HEK293T (cell line): ENCODE data around the gene HENMT1.

ENCODE experiments used
- CTCF ChIA-PET: fragments of 350-600 bp; formaldehyde crosslinking; extraction: SDS; loops from one replicate; lab custom pipeline; 2021; ENCODE audit warnings: antibody characterized with exemption, inconsistent platforms; lab: Yijun Ruan, JAX
- POLR2A ChIA-PET: fragments of 350-600 bp; formaldehyde crosslinking; extraction: SDS; loops from one replicate; lab custom pipeline; 2020; ENCODE audit warnings: antibody characterized with exemption, inconsistent platforms; lab: Yijun Ruan, JAX
- DNase-seq: peaks from one replicate; pipeline ENCODE4 v3.0.0; 2012; ENCODE audit warnings: mixed read lengths; ENCODE audit errors: extremely low spot score
- ARNT ChIP-seq: fragments of 450-650 bp; IDR thresholded peaks from 2 replicates; pipeline ENCODE4 v1.6.1; 2017; ENCODE audit warnings: mild to moderate bottlenecking
- BHLHE40 ChIP-seq: fragments of 450-650 bp; IDR thresholded peaks from 2 replicates; pipeline ENCODE4 v1.6.1; 2016; ENCODE audit warnings: mild to moderate bottlenecking, moderate library complexity, borderline replicate concordance
- CTBP1 ChIP-seq: fragments of 450-650 bp; IDR thresholded peaks from 2 replicates; pipeline ENCODE4 v1.6.1; 2016; ENCODE audit warnings: borderline replicate concordance
- ELF4 ChIP-seq: fragments of 450-650 bp; IDR thresholded peaks from 2 replicates; pipeline ENCODE4 v1.6.1; 2017; ENCODE audit warnings: antibody characterized with exemption
- FOXA1 ChIP-seq: fragments of 450-650 bp; IDR thresholded peaks from 2 replicates; pipeline ENCODE4 v1.6.1; 2016; ENCODE audit warnings: mild to moderate bottlenecking
- FOXK2 ChIP-seq: fragments of 450-650 bp; IDR thresholded peaks from 2 replicates; pipeline ENCODE4 v1.6.1; 2016; ENCODE audit warnings: mild to moderate bottlenecking
- FOXM1 ChIP-seq: fragments of 450-650 bp; IDR thresholded peaks from 2 replicates; pipeline ENCODE4 v1.6.1; 2017; ENCODE audit warnings: mild to moderate bottlenecking, borderline replicate concordance
- HDGF ChIP-seq: fragments of 450-650 bp; IDR thresholded peaks from 2 replicates; pipeline ENCODE4 v1.6.1; 2017; ENCODE audit warnings: antibody characterized with exemption, borderline replicate concordance
- L3MBTL2 ChIP-seq: fragments of 450-650 bp; conservative IDR thresholded peaks from 2 replicates; pipeline ENCODE4 v1.6.1; 2016; ENCODE audit warnings: mild to moderate bottlenecking
- LEF1 ChIP-seq: fragments of 450-650 bp; IDR thresholded peaks from 2 replicates; pipeline ENCODE4 v1.6.1; 2017; ENCODE audit warnings: mild to moderate bottlenecking, borderline replicate concordance
- NFRKB ChIP-seq: fragments of 450-650 bp; IDR thresholded peaks from 2 replicates; pipeline ENCODE4 v1.6.1; 2016; ENCODE audit warnings: mild to moderate bottlenecking, moderate library complexity
- SP1 ChIP-seq: fragments of 450-650 bp; IDR thresholded peaks from 2 replicates; pipeline ENCODE4 v1.6.1; 2017
- SUZ12 ChIP-seq: fragments of 450-650 bp; IDR thresholded peaks from 2 replicates; pipeline ENCODE4 v1.6.1; 2016; ENCODE audit warnings: mild to moderate bottlenecking
- TARDBP ChIP-seq: fragments of 450-650 bp; IDR thresholded peaks from 2 replicates; pipeline ENCODE4 v1.6.1; 2016
- ZNF384 ChIP-seq: fragments of 450-650 bp; IDR thresholded peaks from 2 replicates; pipeline ENCODE4 v1.6.1; 2016
- TF ChIP-seq, protein P1 (sequence below): fragments of 450-650 bp; IDR thresholded peaks from 2 replicates; pipeline ENCODE4 v1.6.1; 2016

HENMT1 gene

DNA sequence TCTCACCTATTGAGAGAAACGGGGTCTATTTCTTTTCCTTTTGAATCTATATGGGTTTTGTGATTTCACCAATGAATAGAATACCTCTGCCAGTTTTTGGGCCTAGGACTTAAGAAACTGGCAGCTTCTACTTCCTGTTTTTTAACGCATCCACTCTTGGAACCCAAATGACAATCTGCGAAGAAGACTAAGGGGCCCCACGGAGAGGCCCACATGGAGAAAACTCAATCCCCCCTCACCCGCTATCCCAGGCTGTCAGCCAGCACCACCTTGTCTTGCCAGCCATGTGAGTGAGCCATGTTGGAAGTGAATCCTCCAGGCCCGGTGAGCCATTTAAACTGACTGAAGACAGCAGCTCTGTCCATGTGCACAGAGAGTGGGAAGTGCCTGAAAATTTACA, 3.6 kb upstream of the HENMT1 start:
- DNase-seq, result no peak
- TF ChIP-seq ZNF384, result no peak
- no peak for TF ChIP-seq SP1
- no peak for TF ChIP-seq BHLHE40
- no peak for TF ChIP-seq SUZ12
- TF ChIP-seq FOXK2, result no peak
- no peak for TF ChIP-seq CTBP1
- no peak for TF ChIP-seq TARDBP
- TF ChIP-seq NFRKB, result no peak
- TF ChIP-seq, protein P1, sequence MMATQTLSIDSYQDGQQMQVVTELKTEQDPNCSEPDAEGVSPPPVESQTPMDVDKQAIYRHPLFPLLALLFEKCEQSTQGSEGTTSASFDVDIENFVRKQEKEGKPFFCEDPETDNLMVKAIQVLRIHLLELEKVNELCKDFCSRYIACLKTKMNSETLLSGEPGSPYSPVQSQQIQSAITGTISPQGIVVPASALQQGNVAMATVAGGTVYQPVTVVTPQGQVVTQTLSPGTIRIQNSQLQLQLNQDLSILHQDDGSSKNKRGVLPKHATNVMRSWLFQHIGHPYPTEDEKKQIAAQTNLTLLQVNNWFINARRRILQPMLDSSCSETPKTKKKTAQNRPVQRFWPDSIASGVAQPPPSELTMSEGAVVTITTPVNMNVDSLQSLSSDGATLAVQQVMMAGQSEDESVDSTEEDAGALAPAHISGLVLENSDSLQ, result no peak
- no peak for TF ChIP-seq ELF4
- TF ChIP-seq LEF1, result no peak
- no peak for TF ChIP-seq L3MBTL2
- no peak for TF ChIP-seq FOXM1
- no peak for TF ChIP-seq FOXA1
- no peak for TF ChIP-seq ARNT
- ChIA-PET POLR2A (no interaction called here), CTCF (no interaction called here)

DNA sequence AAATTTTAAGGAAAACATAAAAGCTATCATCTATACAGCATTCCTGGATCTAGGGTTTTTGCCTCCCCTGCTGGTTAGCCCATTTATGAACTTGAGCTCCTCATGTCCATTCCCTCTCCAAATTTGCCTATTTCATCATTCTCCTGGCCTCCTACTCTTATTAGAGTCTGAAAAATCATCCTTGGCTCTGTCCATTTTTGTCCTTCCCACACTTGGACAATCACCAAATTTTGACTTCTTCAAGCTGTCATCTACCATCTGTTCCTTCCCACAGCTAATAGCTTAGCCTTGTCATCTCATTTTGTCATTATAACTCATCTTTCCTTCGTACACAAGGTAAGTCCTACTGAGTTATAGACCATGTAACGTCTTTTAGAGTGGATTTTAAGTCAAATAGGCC, 2.2 kb upstream of the HENMT1 start:
- DNase-seq, result no peak
- CTCF ChIA-PET, result no interaction called here
- POLR2A ChIA-PET, result interaction anchor here (2.0 kb wide), 1 partner anchor 29 kb away, joined by 7 read pairs; the partner anchor contains the start of gene PRPF38B
- TF ChIP-seq ARNT, result no peak
- no peak for TF ChIP-seq NFRKB
- TF ChIP-seq ZNF384, result no peak
- TF ChIP-seq TARDBP, result no peak
- TF ChIP-seq BHLHE40, result no peak
- no peak for TF ChIP-seq L3MBTL2
- TF ChIP-seq HDGF, result no peak
- no peak for TF ChIP-seq ELF4
- TF ChIP-seq FOXA1, result no peak
- TF ChIP-seq, protein P1, result no peak
- no peak for TF ChIP-seq CTBP1
- TF ChIP-seq FOXK2, result no peak
- TF ChIP-seq SP1, result no peak

GRCh38 chr1:108657356-108658080, 3.4 kb downstream of the HENMT1 start:
- ChIA-PET POLR2A (no interaction called here), CTCF (no interaction called here)
- TF ChIP-seq ELF4, result no peak
- TF ChIP-seq FOXK2, result no peak
- TF ChIP-seq ARNT, result no peak
- TF ChIP-seq TARDBP, result no peak
- TF ChIP-seq NFRKB, result no peak
- no peak for TF ChIP-seq CTBP1
- TF ChIP-seq SP1, result no peak
- TF ChIP-seq, protein P1, result no peak
- no peak for DNase-seq

DNA sequence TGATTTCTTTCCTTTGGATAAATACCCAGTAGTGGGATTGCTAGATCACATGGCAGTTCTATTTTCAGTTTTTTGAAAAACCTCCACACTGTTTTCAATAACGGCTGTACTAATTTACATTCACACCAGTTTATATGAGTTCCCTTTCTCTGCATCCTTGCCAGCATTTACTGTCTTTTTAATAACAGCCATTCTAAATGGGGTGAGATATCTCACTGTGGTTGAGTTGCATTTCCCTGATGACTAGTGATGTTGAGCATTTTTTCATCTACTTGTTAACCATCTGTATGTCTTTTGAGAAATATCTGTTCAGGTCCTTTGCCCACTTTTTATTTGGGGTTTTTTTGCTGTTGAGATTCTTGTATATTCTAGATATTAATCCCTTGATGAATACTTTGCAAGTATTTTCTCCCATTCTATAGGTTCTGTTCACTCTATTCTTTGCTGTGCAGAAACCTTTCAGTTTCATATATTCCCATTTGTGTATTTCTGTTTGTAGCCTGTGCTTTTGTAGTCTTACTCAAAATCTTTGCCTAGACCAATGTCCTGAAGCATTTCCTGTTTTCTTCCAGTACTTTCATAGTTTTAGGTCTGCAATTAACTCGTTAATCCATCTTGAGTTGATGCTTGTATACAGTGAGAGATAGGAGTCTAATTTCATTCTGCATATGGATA, 7.3 kb downstream of the HENMT1 start:
- ChIA-PET CTCF (no interaction called here), POLR2A (no interaction called here)
- no peak for TF ChIP-seq LEF1
- TF ChIP-seq FOXA1, result no peak
- no peak for TF ChIP-seq TARDBP
- no peak for TF ChIP-seq FOXK2
- no peak for TF ChIP-seq BHLHE40
- TF ChIP-seq HDGF, result no peak
- no peak for TF ChIP-seq SP1
- TF ChIP-seq NFRKB, result no peak
- TF ChIP-seq CTBP1, result no peak
- no peak for TF ChIP-seq ARNT
- TF ChIP-seq FOXM1, result no peak
- TF ChIP-seq ELF4, result no peak
- no peak for DNase-seq

DNA sequence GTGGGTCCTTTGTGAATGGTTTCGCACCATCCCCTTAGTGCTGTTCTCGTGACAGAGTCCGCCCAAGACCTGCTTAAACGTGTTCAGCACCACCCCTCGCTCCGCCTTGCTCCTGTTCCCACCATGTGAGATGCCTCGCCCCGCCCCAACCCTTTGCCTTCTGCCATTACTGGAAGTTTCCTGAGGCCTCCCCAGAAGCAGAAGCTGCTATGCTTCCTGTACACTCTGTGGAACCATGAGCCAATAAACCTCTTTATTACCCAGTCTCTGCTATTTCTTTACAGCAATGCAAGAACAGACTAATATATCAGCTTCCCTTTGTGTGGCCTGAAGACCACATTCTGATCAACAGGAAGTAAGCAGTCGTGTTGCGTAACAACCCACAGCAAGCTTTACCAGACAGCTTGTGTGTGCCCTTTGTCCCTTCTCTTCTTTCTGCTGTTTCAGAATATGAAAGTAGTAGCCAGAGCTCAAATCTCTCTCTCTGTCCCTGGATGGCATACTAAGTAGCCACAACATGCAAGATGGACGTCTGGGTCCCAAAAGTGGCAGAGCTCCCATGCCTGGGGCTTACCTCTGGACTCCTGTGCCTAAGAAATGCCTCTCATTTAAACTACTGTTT, 14.1 kb downstream of the HENMT1 start:
- DNase-seq, result no peak
- POLR2A ChIA-PET, result interaction anchor here (2.1 kb wide), 1 partner anchor 45 kb away, joined by 5 read pairs; the partner anchor contains the start of gene PRPF38B
- CTCF ChIA-PET, result interaction anchor here (1.0 kb wide), 1 partner anchor 134 kb away, joined by 3 read pairs; no protein-coding TSS in a partner anchor

More for the DNA sequence above, 14.1 kb downstream of the HENMT1 start:
- no peak for TF ChIP-seq CTBP1
- TF ChIP-seq L3MBTL2, result no peak
- no peak for TF ChIP-seq FOXK2
- TF ChIP-seq FOXA1, result no peak
- TF ChIP-seq LEF1, result no peak
- TF ChIP-seq ARNT, result no peak
